Neutrophil (primary cell): Measurements from ENCODE around the gene TRIM27.
A peak's percentile ranks its signal among the peaks of the same experiment; 100 is the strongest.

ENCODE experiments used
- H3K27ac ChIP-seq: fragments of 200-600 bp; sonication (generic); 2 replicates; pipeline ENCODE4 v1.5.1; 2016; ENCODE audit warnings: mild to moderate bottlenecking, moderate library complexity
- H3K27me3 ChIP-seq: fragments of 200-600 bp; sonication (generic); 2 replicates; pipeline ENCODE4 v1.6.0; 2016; ENCODE audit warnings: mild to moderate bottlenecking
- H3K36me3 ChIP-seq: fragments of 200-600 bp; sonication (generic); 2 replicates; pipeline ENCODE4 v1.5.1; 2017
- H3K4me1 ChIP-seq, 2 experiments: fragments of 200-600 bp in 1 of 2; sonication (generic) in 1 of 2; 1 replicate in 1 of 2; 2 replicates in 1 of 2; pipeline versions ENCODE4 v1.5.1 to v1.6.1; 2013 to 2016; ENCODE audit warnings: low read depth in 1 of 2, low read length in 1 of 2, mild to moderate bottlenecking in 1 of 2, moderate library complexity in 1 of 2; ENCODE audit not compliant: control insufficient read depth in 1 of 2, insufficient read depth in 1 of 2
- H3K4me3 ChIP-seq, 2 experiments: fragments of 200-600 bp in 1 of 2; sonication (generic) in 1 of 2; 1 replicate in 1 of 2; 2 replicates in 1 of 2; pipeline ENCODE4 v1.5.1; 2013 to 2016; ENCODE audit warnings: low read depth in 1 of 2, low read length in 1 of 2, mild to moderate bottlenecking in 1 of 2, moderate library complexity in 1 of 2
- H3K9me3 ChIP-seq: fragments of 200-600 bp; sonication (generic); 2 replicates; pipeline ENCODE4 v1.5.1; 2016
- CTCF ChIP-seq: fragments of 200-600 bp; sonication (generic); IDR thresholded peaks from 2 replicates; pipeline ENCODE4 v1.5.1; 2016; ENCODE audit warnings: antibody characterized with exemption

TRIM27 gene

GRCh38 chr6:28897369-28897745 is 26.4 kb downstream of the TRIM27 start:
- H3K27ac ChIP-seq = peak overlapping the region; percentile 98
- H3K36me3 ChIP-seq = peaks cover 21% of the 10 kb centered on the region
- H3K9me3 ChIP-seq = no peaks in the 10 kb centered on the region
- peaks cover 16% of the 10 kb centered on the region for H3K27me3 ChIP-seq
- no peak for TF ChIP-seq CTCF
- H3K4me1 ChIP-seq = peaks cover 16 to 19% of the 10 kb centered on the region in 2 experiments
- peak overlapping the region; percentile 72 to 82 for H3K4me3 ChIP-seq

- H3K4me1 ChIP-seq = peaks cover 16 to 19% of the 10 kb centered on the region in 2 experiments
- no peaks in the 10 kb centered on the region for H3K9me3 ChIP-seq
- peaks cover 15% of the 10 kb centered on the region for H3K36me3 ChIP-seq
- peak overlapping the region; percentile 98 for H3K27ac ChIP-seq
- H3K4me3 ChIP-seq = peak overlapping the region; percentile 72 to 82
- no peak for TF ChIP-seq CTCF
- H3K27me3 ChIP-seq = peaks cover 16% of the 10 kb centered on the region
Measured at GRCh38 chr6:28896505-28897368, 27.0 kb downstream of the TRIM27 start.

GRCh38 chr6:28895131-28895812 is 28.5 kb downstream of the TRIM27 start:
- no peaks in the 10 kb centered on the region for H3K9me3 ChIP-seq
- peaks cover 16% of the 10 kb centered on the region for H3K27me3 ChIP-seq
- peaks cover under 1% of the 10 kb centered on the region for H3K36me3 ChIP-seq
- peak overlapping the region; percentile 98 for H3K27ac ChIP-seq
- peaks cover 16 to 19% of the 10 kb centered on the region in 2 experiments for H3K4me1 ChIP-seq
- no peak for TF ChIP-seq CTCF
- peak overlapping the region; percentile 72 to 82 for H3K4me3 ChIP-seq

GRCh38 chr6:28893172-28893799 is 30.5 kb downstream of the TRIM27 start:
- TF ChIP-seq CTCF = no peak
- Histone ChIP-seq H3K27me3 (peaks cover 16% of the 10 kb centered on the region), H3K27ac (no peak overlapping the region), H3K4me1 (peaks cover 14 to 19% of the 10 kb centered on the region in 2 experiments), H3K9me3 (no peaks in the 10 kb centered on the region), H3K36me3 (no peaks in the 10 kb centered on the region), H3K4me3 (no peak overlapping the region)

- peaks cover 16% of the 10 kb centered on the region for H3K27me3 ChIP-seq
- TF ChIP-seq CTCF = no peak
- H3K27ac ChIP-seq = no peak overlapping the region
Measured at GRCh38 chr6:28892525-28892924, 31.3 kb downstream of the TRIM27 start.

More at GRCh38 chr6:28892525-28892924, 31.3 kb downstream of the TRIM27 start:
- Histone ChIP-seq H3K4me1 (peaks cover 7 to 14% of the 10 kb centered on the region in 2 experiments), H3K4me3 (no peak overlapping the region), H3K9me3 (no peaks in the 10 kb centered on the region), H3K36me3 (no peaks in the 10 kb centered on the region)
